ENCODE measurements around the gene PARD3B.

The PARD3B gene

GRCh38 chr2:205561441-205561840, 1016.2 kb downstream of the PARD3B start:
- no peak for FAIRE-seq

GRCh38 chr2:205563646-205564045, 1018.4 kb downstream of the PARD3B start:
- DNase-seq (ENCODE audit: insufficient read length, low spot score) (no peak), FAIRE-seq (no peak)

More at GRCh38 chr2:205561441-205561840, 1016.2 kb downstream of the PARD3B start:
- no peak for DNase-seq (ENCODE audit: insufficient read length, low spot score)

- FAIRE-seq, result no peak
- no peak for DNase-seq (ENCODE audit: insufficient read length, low spot score)
These were observed 1019.3 kb downstream of the PARD3B start for GRCh38 chr2:205564346-205565141.

- FAIRE-seq (no peak), DNase-seq (ENCODE audit: insufficient read length, low spot score) (no peak)
These were observed 1019.9 kb downstream of the PARD3B start for GRCh38 chr2:205565142-205565522.

- FAIRE-seq (no peak), DNase-seq (ENCODE audit: insufficient read length, low spot score) (no peak)
These were observed 1021.4 kb downstream of the PARD3B start for GRCh38 chr2:205566606-205567168.

GRCh38 chr2:205568620-205569019, 1023.3 kb downstream of the PARD3B start:
- FAIRE-seq, result no peak

GRCh38 chr2:205570648-205571047, 1025.4 kb downstream of the PARD3B start:
- no peak for DNase-seq (ENCODE audit: insufficient read length, low spot score)
- FAIRE-seq, result no peak

More at GRCh38 chr2:205568620-205569019, 1023.3 kb downstream of the PARD3B start:
- DNase-seq (ENCODE audit: insufficient read length, low spot score), result no peak

GRCh38 chr2:205571360-205571959, 1026.2 kb downstream of the PARD3B start:
- DNase-seq (ENCODE audit: insufficient read length, low spot score) (no peak), FAIRE-seq (no peak)

GRCh38 chr2:205574001-205574400, 1028.7 kb downstream of the PARD3B start:
- FAIRE-seq (no peak), DNase-seq (ENCODE audit: insufficient read length, low spot score) (no peak)

- FAIRE-seq (no peak), DNase-seq (ENCODE audit: insufficient read length, low spot score) (no peak)
These were observed 1034.1 kb downstream of the PARD3B start for GRCh38 chr2:205579335-205579734.

GRCh38 chr2:205580212-205580987, 1035.1 kb downstream of the PARD3B start:
- FAIRE-seq, result no peak
- no peak for DNase-seq (ENCODE audit: insufficient read length, low spot score)

- FAIRE-seq (no peak), DNase-seq (ENCODE audit: insufficient read length, low spot score) (no peak)
These were observed 1037.1 kb downstream of the PARD3B start for GRCh38 chr2:205582366-205582765.

- FAIRE-seq, result no peak
- DNase-seq (ENCODE audit: insufficient read length, low spot score), result no peak
These were observed 1040.4 kb downstream of the PARD3B start for GRCh38 chr2:205585449-205586383.

GRCh38 chr2:205586626-205587025, 1041.4 kb downstream of the PARD3B start:
- DNase-seq (ENCODE audit: insufficient read length, low spot score) (no peak), FAIRE-seq (no peak)

GRCh38 chr2:205589479-205589878, 1044.2 kb downstream of the PARD3B start:
- FAIRE-seq (no peak), DNase-seq (ENCODE audit: insufficient read length, low spot score) (no peak)

GRCh38 chr2:205590759-205591158, 1045.5 kb downstream of the PARD3B start:
- FAIRE-seq, result no peak
- no peak for DNase-seq (ENCODE audit: insufficient read length, low spot score)

GRCh38 chr2:205593891-205594290, 1048.6 kb downstream of the PARD3B start:
- FAIRE-seq (no peak), DNase-seq (ENCODE audit: insufficient read length, low spot score) (no peak)

- DNase-seq (ENCODE audit: insufficient read length, low spot score) (no peak), FAIRE-seq (no peak)
These were observed 1051.3 kb downstream of the PARD3B start for GRCh38 chr2:205596581-205596980.

GRCh38 chr2:205605638-205606304, 1060.5 kb downstream of the PARD3B start:
- FAIRE-seq, result no peak
- no peak for DNase-seq (ENCODE audit: insufficient read length, low spot score)

GRCh38 chr2:205607146-205607545, 1061.9 kb downstream of the PARD3B start:
- FAIRE-seq, result no peak
- no peak for DNase-seq (ENCODE audit: insufficient read length, low spot score)
